Caco-2 (cell line): ENCODE measurements around the gene GTF2F1. TPM values are rescaled to one million over a fixed set of nuclear protein-coding genes. Genes with fewer than 3 reads are reported as not detected.

Experiments used
- Bru-seq: library from RNA; stranded (reverse); fragments of 400-500 nt; gene quantifications from one replicate; lab custom pipeline; 2021; lab: Mats Ljungman, UMichigan
- BruChase-seq, 2 experiments: library from RNA; stranded (reverse); fragments of 400-500 nt; gene quantifications; one replicate each; lab custom pipeline; 2021; lab: Mats Ljungman, UMichigan
- BruUV-seq: library from RNA; stranded (reverse); fragments of 400-500 nt; replicated peaks from 2 replicates; lab custom pipeline; 2021; lab: Mats Ljungman, UMichigan
- CTCF ChIA-PET: fragments of 300-600 bp; sonication (Branson Sonifier 250); formaldehyde crosslinking; loops from one replicate; lab custom pipeline; 2022; ENCODE audit warnings: antibody characterized with exemption; lab: Charles Lee
- POLR2A ChIA-PET: fragments of 300-600 bp; sonication (Branson Sonifier 250); formaldehyde crosslinking; loops from one replicate; lab custom pipeline; 2022; ENCODE audit warnings: antibody characterized with exemption; lab: Charles Lee
- DNase-seq, 2 experiments: peaks; one replicate each; pipeline versions ENCODE4 v3.0.0 to v3.0.0-alpha.2; 2020 to 2022
- H3K27me3 ChIP-seq: replicated peaks from 2 replicates; pipeline ENCODE4 v1.6.0; 2011; ENCODE audit warnings: low read length; ENCODE audit not compliant: control insufficient read depth, insufficient read depth
- H3K36me3 ChIP-seq: 2 replicates; pipeline ENCODE4 v1.5.1; 2011; ENCODE audit warnings: low read length; ENCODE audit not compliant: control insufficient read depth, insufficient read depth
- H3K4me1 ChIP-seq: fragments of 250-450 bp; sonication (Bioruptor Pico); 2 replicates; pipeline ENCODE4 v1.5.1; 2020; ENCODE audit warnings: mild to moderate bottlenecking
- H3K4me3 ChIP-seq: 2 replicates; pipeline ENCODE4 v1.5.1; 2011; ENCODE audit warnings: low read depth, mild to moderate bottlenecking, control low read depth, low read length
- H3K9me3 ChIP-seq: fragments of 250-450 bp; sonication (Bioruptor Pico); 2 replicates; pipeline ENCODE4 v1.5.1; 2020; ENCODE audit warnings: mild to moderate bottlenecking, moderate library complexity
- H3K27ac Mint-ChIP-seq: one replicate; pipeline ENCODE4 v1.8.0; 2022; ENCODE audit warnings: mixed read lengths; ENCODE audit not compliant: unreplicated experiment
- H3K27me3 Mint-ChIP-seq: one replicate; pipeline ENCODE4 v1.8.0; 2022; ENCODE audit warnings: mixed read lengths; ENCODE audit not compliant: insufficient read depth, unreplicated experiment
- H3K36me3 Mint-ChIP-seq: one replicate; pipeline ENCODE4 v1.8.0; 2022; ENCODE audit warnings: mild to moderate bottlenecking, mixed read lengths; ENCODE audit not compliant: insufficient read depth, unreplicated experiment
- H3K4me1 Mint-ChIP-seq: one replicate; pipeline ENCODE4 v1.8.0; 2022; ENCODE audit warnings: low read depth, mixed read lengths; ENCODE audit not compliant: unreplicated experiment
- H3K4me3 Mint-ChIP-seq: one replicate; pipeline ENCODE4 v1.8.0; 2022; ENCODE audit warnings: mild to moderate bottlenecking, moderate library complexity, mixed read lengths; ENCODE audit not compliant: unreplicated experiment
- H3K9me3 Mint-ChIP-seq: one replicate; pipeline ENCODE4 v1.8.0; 2022; ENCODE audit warnings: mixed read lengths; ENCODE audit not compliant: unreplicated experiment
- CTCF ChIP-seq, 2 experiments: fragments of 200-600 bp in 1 of 2; IDR thresholded peaks; 1 replicate in 1 of 2; 2 replicates in 1 of 2; pipeline versions ENCODE4 v1.5.1 to v1.8.0; 2011 to 2022; ENCODE audit warnings: antibody characterized with exemption in 1 of 2, control low read depth in 1 of 2, inconsistent platforms in 1 of 2, low read depth in 1 of 2, low read length in 1 of 2, mild to moderate bottlenecking in 1 of 2, moderate library complexity in 1 of 2; ENCODE audit not compliant: insufficient read depth in 1 of 2, severe bottlenecking in 1 of 2, unreplicated experiment in 1 of 2
- intact Hi-C: fragments of 100-400 bp; cut with micrococcal nuclease; formaldehyde crosslinking; loops from one replicate; pipeline ENCODE4 v1.10.0; 2022; ENCODE audit not compliant: unreplicated experiment
- long read RNA-seq: library from polyadenylated mRNA; stranded (forward); transcript quantifications from one replicate; pipeline ENCODE4 v2.0.0, GENCODE V29; 2022
- total RNA-seq: library from RNA; stranded (reverse); gene quantifications from 2 replicates; pipeline ENCODE4 v1.2.3, GENCODE V29; 2022

The GTF2F1 gene
- 66.6 and 77.4 TPM in 2 replicates for total RNA-seq
- percentile 73 among the genes with signal in this experiment for Bru-seq, nascent RNA
- percentile 82 among the genes with signal in this experiment for BruChase-seq, experiment 1, labeled RNA remaining after a 2-hour chase
- BruChase-seq, experiment 2, labeled RNA remaining after a 6-hour chase: percentile 89 among the genes with signal in this experiment
- long read RNA-seq, transcript GTF2F1-201 (13 exons, 2,731 nt): major isoform, 58 of 92 reads
- long read RNA-seq, partial matches to known transcripts: 22 of 92 reads
- long read RNA-seq, other reads (novel, unspliced or antisense): 12 of 92 reads

- peak within 1 kb of the TSS; percentile 85 for H3K4me3 Mint-ChIP-seq
- H3K27me3 Mint-ChIP-seq: no peaks in the 10 kb centered on the region
- DNase-seq: peak; percentile 93 to 94
- ChIA-PET CTCF (interaction anchor here (0.5 to 1.4 kb wide), 5 partner anchors 9 to 706 kb away, joined by 3 to 4 read pairs (median 4); partner anchors contain the start of gene ALKBH7), POLR2A (interaction anchor here (0.6 to 1.9 kb wide), 5 partner anchors 9 to 341 kb away, joined by 3 to 21 read pairs (median 3); partner anchors contain the start of genes ALKBH7 and KHSRP)
- Histone ChIP-seq H3K36me3 (peaks cover 2% of the 10 kb centered on the region), H3K4me3 (peak within 1 kb of the TSS; percentile 83), H3K9me3 (no peaks in the 10 kb centered on the region), H3K27me3 (no peaks in the 10 kb centered on the region), H3K4me1 (peaks cover 5% of the 10 kb centered on the region)
- intact Hi-C loops: loop anchor here (1.0 to 2.0 kb wide), 2 partner anchors 10 to 21 kb away; partner anchors contain the start of gene ALKBH7
- H3K4me1 Mint-ChIP-seq: peaks cover 15% of the 10 kb centered on the region
- peaks cover 45% of the 10 kb centered on the region for H3K36me3 Mint-ChIP-seq
- no peaks in the 10 kb centered on the region for H3K9me3 Mint-ChIP-seq
- TF ChIP-seq CTCF (IDR thresholded peaks at IDR 0.05; ENCODE audit: insufficient read depth in 1 of 2, low read depth in 1 of 2, low read length in 1 of 2, severe bottlenecking in 1 of 2, unreplicated experiment in 1 of 2): peak; percentile 14 to 34
- H3K27ac Mint-ChIP-seq: peak within 1 kb of the TSS; percentile 88
- BruUV-seq: no TSS peak
These were observed at the start of gene GTF2F1 for GRCh38 chr19:6393074-6393982. TSS of gene GTF2F1 (minus strand) at chr19:6393164. CDS start at chr19:6392995, 169 bp downstream.

DNA sequence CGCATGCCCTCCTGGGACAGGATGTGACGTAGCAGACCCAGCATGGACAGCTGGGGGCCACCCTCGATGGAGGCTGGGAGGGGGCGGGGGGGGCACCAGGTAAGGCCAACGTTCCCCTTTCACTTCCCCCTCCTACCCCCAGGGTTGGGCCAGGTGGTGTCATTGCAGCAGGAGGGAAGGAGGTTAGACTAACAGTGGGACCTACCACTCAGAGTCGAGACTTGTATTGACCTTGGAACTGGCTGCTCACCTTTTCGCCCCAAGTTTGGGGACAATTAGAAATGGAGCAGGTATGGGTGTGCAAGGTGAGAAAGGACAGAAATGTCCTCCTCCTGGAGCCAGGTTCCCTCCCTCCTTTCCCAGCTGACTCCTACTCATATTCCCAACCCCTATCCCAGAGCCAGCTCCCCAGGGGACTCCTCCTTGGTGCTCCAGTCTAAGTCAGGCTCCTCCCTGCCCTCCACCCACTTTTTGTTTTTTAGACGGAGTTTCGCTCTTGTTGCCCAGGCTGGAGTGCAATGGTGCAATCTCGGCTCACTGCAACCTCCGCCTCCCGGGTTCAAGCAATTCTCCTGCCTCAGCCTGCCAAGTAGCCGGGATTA lies 49.2 kb upstream of the GTF2F1 start:
- intact Hi-C loops: no loop called here
- H3K4me1 ChIP-seq: no peaks in the 10 kb centered on the region
- CTCF ChIA-PET: no interaction called here
- H3K27ac Mint-ChIP-seq: no peak overlapping the region
- POLR2A ChIA-PET: no interaction called here
- H3K4me3 ChIP-seq: no peak overlapping the region
- BruUV-seq: no TSS peak
- no peaks in the 10 kb centered on the region for H3K4me1 Mint-ChIP-seq
- no peak overlapping the region for H3K4me3 Mint-ChIP-seq
- H3K27me3 ChIP-seq: no peaks in the 10 kb centered on the region
- H3K36me3 ChIP-seq: no peaks in the 10 kb centered on the region; the same call in 1 of the 2 replicates
- DNase-seq: no peak
- peaks cover 8% of the 10 kb centered on the region for H3K9me3 Mint-ChIP-seq
- no peaks in the 10 kb centered on the region for H3K9me3 ChIP-seq
- no peaks in the 10 kb centered on the region for H3K27me3 Mint-ChIP-seq
- peaks cover 28% of the 10 kb centered on the region for H3K36me3 Mint-ChIP-seq
- no peak for TF ChIP-seq CTCF (IDR thresholded peaks at IDR 0.05; ENCODE audit: insufficient read depth in 1 of 2, low read depth in 1 of 2, low read length in 1 of 2, severe bottlenecking in 1 of 2, unreplicated experiment in 1 of 2)

- Histone ChIP-seq H3K4me1 (no peaks in the 10 kb centered on the region), H3K4me3 (no peak overlapping the region), H3K36me3 (no peaks in the 10 kb centered on the region; the same call in 1 of the 2 replicates), H3K27me3 (no peaks in the 10 kb centered on the region), H3K9me3 (no peaks in the 10 kb centered on the region)
- ChIA-PET CTCF (no interaction called here), POLR2A (no interaction called here)
- BruUV-seq: no TSS peak
- intact Hi-C loops: no loop called here
- Mint-ChIP-seq H3K27me3 (no peaks in the 10 kb centered on the region), H3K9me3 (peaks cover 8% of the 10 kb centered on the region), H3K4me3 (no peak overlapping the region), H3K36me3 (peaks cover 21% of the 10 kb centered on the region), H3K27ac (no peak overlapping the region), H3K4me1 (no peaks in the 10 kb centered on the region)
- DNase-seq: no peak
- TF ChIP-seq CTCF (IDR thresholded peaks at IDR 0.05; ENCODE audit: insufficient read depth in 1 of 2, low read depth in 1 of 2, low read length in 1 of 2, severe bottlenecking in 1 of 2, unreplicated experiment in 1 of 2): no peak
These were observed 47.9 kb upstream of the GTF2F1 start for GRCh38 chr19:6440905-6441304.
